GM10847 (cell line): ENCODE results near the gene CLDND1.
A peak's percentile ranks its signal among the peaks of the same experiment; 100 is the strongest.

Experiments
- POLR2A ChIP-seq: IDR thresholded peaks from 2 replicates; pipeline ENCODE4 v1.6.1; 2011; ENCODE audit not compliant: insufficient read length; ENCODE audit errors: extremely low read depth

The CLDND1 gene

GRCh38 chr3:98522544-98523281, at the start of gene CLDND1:
Gene CLDND1, minus strand, starts transcription at chr3:98522902. Its CDS starts 1,478 bp downstream, at chr3:98521424.
- peak; percentile 89 for TF ChIP-seq POLR2A

GRCh38 chr3:98568402-98568801, 45.7 kb upstream of the CLDND1 start:
- TF ChIP-seq POLR2A: no peak

GRCh38 chr3:98567666-98568270, 45.1 kb upstream of the CLDND1 start:
- TF ChIP-seq POLR2A: no peak

GRCh38 chr3:98565843-98566242, 43.1 kb upstream of the CLDND1 start:
- no peak for TF ChIP-seq POLR2A

- no peak for TF ChIP-seq POLR2A
Measured at GRCh38 chr3:98565237-98565643, 42.5 kb upstream of the CLDND1 start.

- TF ChIP-seq POLR2A: no peak
Measured at GRCh38 chr3:98564282-98565005, 41.7 kb upstream of the CLDND1 start.

- no peak for TF ChIP-seq POLR2A
Measured at GRCh38 chr3:98563661-98564281, 41.1 kb upstream of the CLDND1 start.

- TF ChIP-seq POLR2A: no peak
Measured at GRCh38 chr3:98561727-98562521, 39.2 kb upstream of the CLDND1 start.

- TF ChIP-seq POLR2A: no peak
Measured at GRCh38 chr3:98560911-98561310, 38.2 kb upstream of the CLDND1 start.

- no peak for TF ChIP-seq POLR2A
Measured at GRCh38 chr3:98558100-98558827, 35.6 kb upstream of the CLDND1 start.

GRCh38 chr3:98557324-98558010, 34.8 kb upstream of the CLDND1 start:
- no peak for TF ChIP-seq POLR2A

GRCh38 chr3:98556164-98557130, 33.7 kb upstream of the CLDND1 start:
- peak; percentile 15 for TF ChIP-seq POLR2A

- no peak for TF ChIP-seq POLR2A
Measured at GRCh38 chr3:98555025-98555379, 32.3 kb upstream of the CLDND1 start.
